IMR-90 (cell line): ENCODE data around the gene DVL2. TPM values are rescaled to one million over a fixed set of nuclear protein-coding genes. Genes with fewer than 3 reads are reported as not detected.
A peak's percentile ranks its signal among the peaks of the same experiment; 100 is the strongest.

Source experiments
- ATAC-seq: fragments of 200-7000 bp; cut with Tn5 transposase; 2 replicates; pipeline ENCODE4 v1.9.1; 2020; ENCODE audit warnings: low read depth, mild to moderate bottlenecking, moderate library complexity
- BruUV-seq: library from RNA; stranded (reverse); fragments of 400-500 nt; replicated peaks from 2 replicates; lab custom pipeline; 2021; lab: Mats Ljungman, UMichigan
- CTCF ChIA-PET: fragments of 300-600 bp; formaldehyde crosslinking; extraction: SDS; loops from one replicate; lab custom pipeline; 2021; ENCODE audit warnings: antibody characterized with exemption; lab: Yijun Ruan, JAX
- POLR2A ChIA-PET: fragments of 300-600 bp; sonication (Branson Sonifier 250); formaldehyde crosslinking; loops from one replicate; lab custom pipeline; 2022; ENCODE audit warnings: antibody characterized with exemption; ENCODE audit not compliant: unreplicated experiment; lab: Charles Lee
- DNase-seq: peaks from one replicate; pipeline ENCODE4 v3.0.0; 2013
- H2AFZ ChIP-seq: replicated peaks from 2 replicates; pipeline ENCODE3; 2013; ENCODE audit warnings: low read length, mild to moderate bottlenecking; ENCODE audit not compliant: poor library complexity
- H2AK5ac ChIP-seq: 2 replicates; pipeline ENCODE4 v1.6.1; 2013; ENCODE audit warnings: low read depth, low read length, inconsistent platforms
- H2AK9ac ChIP-seq: replicated peaks from 2 replicates; pipeline ENCODE3; 2013; ENCODE audit warnings: mild to moderate bottlenecking, low read depth, low read length, moderate library complexity; ENCODE audit not compliant: poor library complexity
- H2BK120ac ChIP-seq: 2 replicates; pipeline ENCODE4 v1.6.1; 2013; ENCODE audit warnings: low read depth, low read length, inconsistent platforms
- H2BK15ac ChIP-seq: 3 replicates; pipeline ENCODE4 v1.6.1; 2013; ENCODE audit warnings: low read depth, low read length, inconsistent platforms
- H2BK20ac ChIP-seq: 2 replicates; pipeline ENCODE4 v1.6.1; 2013; ENCODE audit warnings: low read depth, mild to moderate bottlenecking, inconsistent platforms, low read length, moderate library complexity
- H2BK5ac ChIP-seq: 2 replicates; pipeline ENCODE4 v1.6.1; 2013; ENCODE audit warnings: mild to moderate bottlenecking, low read depth, low read length, inconsistent platforms; ENCODE audit not compliant: poor library complexity, severe bottlenecking
- H3K14ac ChIP-seq: replicated peaks from 2 replicates; pipeline ENCODE4 v1.6.1; 2013; ENCODE audit warnings: low read depth, low read length, inconsistent platforms
- H3K18ac ChIP-seq: 2 replicates; pipeline ENCODE4 v1.6.1; 2013; ENCODE audit warnings: low read depth, low read length, control low read depth
- H3K23ac ChIP-seq: 2 replicates; pipeline ENCODE4 v1.6.1; 2013; ENCODE audit warnings: low read depth, low read length, inconsistent platforms
- H3K27ac ChIP-seq: 2 replicates; pipeline ENCODE4 v1.5.1; 2013; ENCODE audit warnings: mild to moderate bottlenecking, control low read depth, low read length; ENCODE audit not compliant: insufficient read depth
- H3K27me3 ChIP-seq: 2 replicates; pipeline ENCODE4 v1.6.1; 2013; ENCODE audit warnings: low read length; ENCODE audit not compliant: control insufficient read depth, insufficient read depth
- H3K36me3 ChIP-seq: 2 replicates; pipeline ENCODE4 v1.6.1; 2013; ENCODE audit warnings: low read length, mixed read lengths; ENCODE audit not compliant: control insufficient read depth, insufficient read depth
- H3K4ac ChIP-seq: 2 replicates; pipeline ENCODE4 v1.6.1; 2013; ENCODE audit warnings: low read depth, low read length, inconsistent platforms
- H3K4me1 ChIP-seq: 2 replicates; pipeline ENCODE4 v1.6.1; 2013; ENCODE audit warnings: low read length, mixed read lengths; ENCODE audit not compliant: control insufficient read depth, insufficient read depth
- H3K4me2 ChIP-seq: 2 replicates; pipeline ENCODE4 v1.6.1; 2013; ENCODE audit warnings: low read depth, mild to moderate bottlenecking, control low read depth, low read length, moderate library complexity
- H3K4me3 ChIP-seq: 2 replicates; pipeline ENCODE4 v1.5.1; 2013; ENCODE audit warnings: low read depth, mild to moderate bottlenecking, control low read depth, low read length, moderate library complexity; ENCODE audit not compliant: insufficient read depth
- H3K56ac ChIP-seq: 2 replicates; pipeline ENCODE4 v1.6.1; 2013; ENCODE audit warnings: low read length, inconsistent platforms; ENCODE audit not compliant: insufficient read depth; ENCODE audit errors: extremely low read depth
- H3K79me1 ChIP-seq, 2 experiments: 2 replicates each; pipeline ENCODE4 v1.6.1; 2013; ENCODE audit warnings: low read length in 2 of 2, inconsistent platforms in 1 of 2, low read depth in 1 of 2
- H3K9ac ChIP-seq: 2 replicates; pipeline ENCODE4 v1.6.1; 2013; ENCODE audit warnings: low read depth, low read length, control low read depth
- H3K9me1 ChIP-seq: 2 replicates; pipeline ENCODE4 v1.6.1; 2013; ENCODE audit warnings: low read length, inconsistent platforms; ENCODE audit not compliant: insufficient read depth
- H3K9me3 ChIP-seq: 2 replicates; pipeline ENCODE4 v1.6.1; 2013; ENCODE audit warnings: low read length; ENCODE audit not compliant: control insufficient read depth, insufficient read depth
- H4K20me1 ChIP-seq: 2 replicates; pipeline ENCODE4 v1.6.1; 2013; ENCODE audit warnings: low read length, inconsistent platforms; ENCODE audit not compliant: insufficient read depth
- H4K5ac ChIP-seq: 2 replicates; pipeline ENCODE4 v1.6.1; 2013; ENCODE audit warnings: mild to moderate bottlenecking, low read depth, low read length, control low read depth
- H4K8ac ChIP-seq, 2 experiments: 2 replicates each; pipeline ENCODE4 v1.6.1; 2013; ENCODE audit warnings: low read depth in 2 of 2, low read length in 2 of 2, control low read depth in 1 of 2, inconsistent platforms in 1 of 2
- H4K91ac ChIP-seq: 2 replicates; pipeline ENCODE4 v1.6.1; 2013; ENCODE audit warnings: low read depth, low read length, inconsistent platforms; ENCODE audit not compliant: insufficient read depth
- FOS ChIP-seq: fragments of 150-350 bp; IDR thresholded peaks from 2 replicates; pipeline ENCODE4 v1.6.1; 2016; ENCODE audit warnings: low read depth, low read length
- MAZ ChIP-seq: IDR thresholded peaks from 2 replicates; pipeline ENCODE4 v1.6.1; 2012; ENCODE audit warnings: low read depth, mild to moderate bottlenecking, low read length, improper control_type of control experiment, moderate library complexity, borderline replicate concordance
- NFE2L2 ChIP-seq: fragments of 150-350 bp; IDR thresholded peaks from 2 replicates; pipeline ENCODE4 v1.6.1; 2016; ENCODE audit warnings: low read depth, mild to moderate bottlenecking, low read length
- POLR2A ChIP-seq: IDR thresholded peaks from 2 replicates; pipeline ENCODE4 v1.6.1; 2012; ENCODE audit warnings: mild to moderate bottlenecking, low read depth, low read length
- RAD21 ChIP-seq: IDR thresholded peaks from 2 replicates; pipeline ENCODE4 v1.6.1; 2012; ENCODE audit warnings: low read length, improper control_type of control experiment
- RCOR1 ChIP-seq: IDR thresholded peaks from 2 replicates; pipeline ENCODE4 v1.6.1; 2012; ENCODE audit warnings: mild to moderate bottlenecking, low read length, improper control_type of control experiment; ENCODE audit not compliant: insufficient replicate concordance
- SMC3 ChIP-seq: fragments of 150-350 bp; IDR thresholded peaks from 2 replicates; pipeline ENCODE4 v1.6.1; 2016; ENCODE audit warnings: low read depth, mild to moderate bottlenecking, antibody characterized with exemption, low read length, moderate library complexity
- WGBS, 2 experiments: methylation state at CpG; one replicate each; pipeline versions ENCODE4 v1.1.5 to v1.1.7; 2013; ENCODE audit warnings: missing lambda C conversion rate in 2 of 2; ENCODE audit not compliant: insufficient read length in 1 of 2; ENCODE audit errors: extremely low coverage in 2 of 2; 5-methylcytosine and 5-hydroxymethylcytosine counted together
- dilution Hi-C: fragments of 300-500 bp; cut with HindIII; formaldehyde crosslinking; loops from one replicate; pipeline ENCODE4 v1.14.3; 2018; ENCODE audit warnings: low sequenced_read_pairs; ENCODE audit not compliant: unreplicated experiment
- in situ Hi-C: fragments of 300-500 bp; cut with MboI; formaldehyde crosslinking; loops from 3 replicates; pipeline ENCODE4 v1.14.3; 2019; ENCODE audit warnings: low sequenced_read_pairs, inconsistent platforms, mixed read lengths
- intact Hi-C: fragments of 100-400 bp; cut with micrococcal nuclease; formaldehyde crosslinking; loops from 2 replicates; pipeline ENCODE4 v1.10.0; 2022
- polyA plus RNA-seq, 3 experiments: library from polyadenylated mRNA; depleted of rRNA; stranded (reverse); fragments of >200 nt; gene quantifications; 2 replicates each; pipeline ENCODE4 v1.2.3, GENCODE V29; 2012; ENCODE audit warnings: low replicate concordance in 1 of 3
- total RNA-seq: library from RNA; depleted of rRNA; stranded (reverse); fragments of >200 nt; gene quantifications from 2 replicates; pipeline ENCODE4 v1.2.3, GENCODE V29; 2012
- TF ChIP-seq, protein P1 (sequence below): fragments of 150-350 bp; IDR thresholded peaks from 2 replicates; pipeline ENCODE4 v1.6.1; 2017; ENCODE audit warnings: mild to moderate bottlenecking, antibody characterized with exemption, low read length, low read depth
- TF ChIP-seq, protein P2 (sequence below): conservative IDR thresholded peaks from 2 replicates; pipeline ENCODE4 v1.5.1; 2012; ENCODE audit warnings: mild to moderate bottlenecking, low read depth, low read length, improper control_type of control experiment

Gene DVL2
- total and polyA plus RNA-seq, 2 of the 4 experiments (the other 2 are of a cell fraction), result 11.8 to 21.3 TPM

DNA sequence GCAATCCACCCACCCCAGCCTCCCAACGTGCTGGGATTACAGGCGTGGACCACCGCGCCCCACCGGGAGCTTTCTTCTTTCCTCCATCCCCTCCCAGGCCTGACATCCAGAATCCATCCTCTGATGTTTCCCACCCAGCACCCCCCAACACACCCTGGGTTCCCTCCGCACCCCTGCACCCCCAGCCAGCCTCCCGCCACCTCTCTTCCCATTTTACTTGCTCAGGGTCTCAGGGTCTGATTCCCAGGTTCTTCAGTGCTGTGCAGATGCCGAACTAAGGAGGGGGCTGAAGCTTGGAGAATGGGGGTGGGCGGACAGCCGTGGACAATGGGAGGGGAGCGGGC, 55.4 kb downstream of the DVL2 start (continued):
- TF ChIP-seq, protein P1, sequence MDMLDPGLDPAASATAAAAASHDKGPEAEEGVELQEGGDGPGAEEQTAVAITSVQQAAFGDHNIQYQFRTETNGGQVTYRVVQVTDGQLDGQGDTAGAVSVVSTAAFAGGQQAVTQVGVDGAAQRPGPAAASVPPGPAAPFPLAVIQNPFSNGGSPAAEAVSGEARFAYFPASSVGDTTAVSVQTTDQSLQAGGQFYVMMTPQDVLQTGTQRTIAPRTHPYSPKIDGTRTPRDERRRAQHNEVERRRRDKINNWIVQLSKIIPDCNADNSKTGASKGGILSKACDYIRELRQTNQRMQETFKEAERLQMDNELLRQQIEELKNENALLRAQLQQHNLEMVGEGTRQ, result no peak
- no peak for TF ChIP-seq SMC3

DNA sequence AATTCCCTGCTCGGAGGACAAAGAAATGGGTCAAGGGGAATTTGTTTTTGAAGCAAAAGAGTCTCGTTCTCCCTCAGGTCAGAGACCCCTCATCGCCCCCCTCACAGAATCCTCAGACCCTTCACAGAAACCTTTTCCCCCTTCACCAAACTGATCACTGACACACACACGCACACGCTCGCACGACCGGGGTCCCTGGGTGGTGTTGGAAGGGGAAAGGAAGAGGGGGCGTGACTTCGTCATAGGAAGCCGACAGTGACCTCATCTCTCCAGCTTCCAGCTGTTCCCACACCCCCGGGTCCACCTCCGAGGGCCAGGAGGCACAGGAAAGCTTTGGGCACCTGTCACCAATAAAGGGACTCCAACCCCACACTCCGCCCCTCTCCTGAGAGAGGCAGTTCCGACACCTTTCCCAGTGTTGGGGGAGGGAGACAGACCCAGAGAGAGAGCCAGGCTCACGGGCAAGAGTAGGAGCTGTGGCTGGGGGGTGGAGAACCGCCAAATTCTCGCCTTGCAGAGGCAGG, 56.3 kb downstream of the DVL2 start:
- ATAC-seq (peak; percentile 24), DNase-seq (peak; percentile 71)
- Histone ChIP-seq H3K4me3 (peak overlapping the region; percentile 59), H2AFZ (peak overlapping the region; percentile 96), H2BK15ac (no peak overlapping the region), H2BK20ac (no peak overlapping the region), H3K36me3 (no peaks in the 10 kb centered on the region), H4K5ac (peak overlapping the region; percentile 57; the same call in 1 of the 2 replicates), H3K27ac (no peak overlapping the region), H3K79me1 (no peaks in the 10 kb centered on the region), H2AK5ac (peak overlapping the region; percentile 0; the same call in 1 of the 2 replicates), H2AK9ac (peak overlapping the region; percentile 80), H3K56ac (no peak overlapping the region), H3K27me3 (no peaks in the 10 kb centered on the region), H3K18ac (no peak overlapping the region; the same call in 1 of the 2 replicates), H3K4me1 (peaks cover 2% of the 10 kb centered on the region; the same call in 1 of the 2 replicates), H2BK5ac (no peak overlapping the region), H4K8ac (peak overlapping the region; percentile 80 to 83; a peak in 3 of 4 replicates), H3K9me3 (no peaks in the 10 kb centered on the region), H4K91ac (peak overlapping the region; percentile 31), H3K23ac (no peak overlapping the region; the same call in 1 of the 2 replicates), H3K4ac (peak overlapping the region; percentile 84), H3K14ac (peak overlapping the region; percentile 79), H3K9ac (peak overlapping the region; percentile 75), H2BK120ac (no peak overlapping the region), H3K4me2 (peak overlapping the region; percentile 93), H3K9me1 (peaks cover 13% of the 10 kb centered on the region; the same call in 1 of the 2 replicates), H4K20me1 (peaks cover 3% of the 10 kb centered on the region; the same call in 1 of the 2 replicates)
- TF ChIP-seq RCOR1, result peak; percentile 16
- TF ChIP-seq MAZ, result no peak
- no peak for TF ChIP-seq SMC3
- TF ChIP-seq RAD21, result no peak
- TF ChIP-seq FOS, result no peak
- TF ChIP-seq, protein P1, result no peak
- TF ChIP-seq POLR2A, result 0 out of 2 replicates have a peak, but pooled peaks have one; percentile 19
- TF ChIP-seq, protein P2, sequence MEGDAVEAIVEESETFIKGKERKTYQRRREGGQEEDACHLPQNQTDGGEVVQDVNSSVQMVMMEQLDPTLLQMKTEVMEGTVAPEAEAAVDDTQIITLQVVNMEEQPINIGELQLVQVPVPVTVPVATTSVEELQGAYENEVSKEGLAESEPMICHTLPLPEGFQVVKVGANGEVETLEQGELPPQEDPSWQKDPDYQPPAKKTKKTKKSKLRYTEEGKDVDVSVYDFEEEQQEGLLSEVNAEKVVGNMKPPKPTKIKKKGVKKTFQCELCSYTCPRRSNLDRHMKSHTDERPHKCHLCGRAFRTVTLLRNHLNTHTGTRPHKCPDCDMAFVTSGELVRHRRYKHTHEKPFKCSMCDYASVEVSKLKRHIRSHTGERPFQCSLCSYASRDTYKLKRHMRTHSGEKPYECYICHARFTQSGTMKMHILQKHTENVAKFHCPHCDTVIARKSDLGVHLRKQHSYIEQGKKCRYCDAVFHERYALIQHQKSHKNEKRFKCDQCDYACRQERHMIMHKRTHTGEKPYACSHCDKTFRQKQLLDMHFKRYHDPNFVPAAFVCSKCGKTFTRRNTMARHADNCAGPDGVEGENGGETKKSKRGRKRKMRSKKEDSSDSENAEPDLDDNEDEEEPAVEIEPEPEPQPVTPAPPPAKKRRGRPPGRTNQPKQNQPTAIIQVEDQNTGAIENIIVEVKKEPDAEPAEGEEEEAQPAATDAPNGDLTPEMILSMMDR, result no peak
- TF ChIP-seq NFE2L2, result no peak
- dilution Hi-C loops, result no loop called here
- CTCF ChIA-PET, result interaction anchor here (1.0 to 2.5 kb wide), 7 partner anchors 10 to 132 kb away, joined by 3 to 10 read pairs (median 4); no protein-coding TSS in a partner anchor
- intact Hi-C loops, result loop anchor here (1.0 to 2.0 kb wide), 2 partner anchors 41 to 126 kb away; no protein-coding TSS in a partner anchor
- BruUV-seq, result no TSS peak
- in situ Hi-C loops, result no loop called here
- 20% methylated on average over 2 of the region's 18 CpGs; no CpG with 5 or more reads in 1 of the 2 experiments for whole genome bisulfite sequencing, 2 experiments
- POLR2A ChIA-PET, result no interaction called here
